ENCODE data around the gene BPIFB2. TPM values are rescaled to one million over a fixed set of nuclear protein-coding genes. Genes with fewer than 3 reads are reported as not detected.

The BPIFB2 gene
- total RNA-seq, 1 donor from 2014 or later, result not detected

GRCh38 chr20:33004141-33004751, 3.3 kb upstream of the BPIFB2 start, which contains the start of gene SUN5:
Gene SUN5 (minus strand): TSS chr20:33004433. CDS start chr20:33004340, 93 bp downstream.
- DNase-seq (ENCODE audit: low spot score in 2 of 2) (no peak), FAIRE-seq (no peak)

- no peak for FAIRE-seq
- DNase-seq (ENCODE audit: low spot score in 2 of 2), result no peak
Observed at GRCh38 chr20:33005132-33005566, 2.4 kb upstream of the BPIFB2 start.

GRCh38 chr20:33005908-33006775, 1.4 kb upstream of the BPIFB2 start:
- DNase-seq (ENCODE audit: low spot score in 2 of 2), result no peak

DNA sequence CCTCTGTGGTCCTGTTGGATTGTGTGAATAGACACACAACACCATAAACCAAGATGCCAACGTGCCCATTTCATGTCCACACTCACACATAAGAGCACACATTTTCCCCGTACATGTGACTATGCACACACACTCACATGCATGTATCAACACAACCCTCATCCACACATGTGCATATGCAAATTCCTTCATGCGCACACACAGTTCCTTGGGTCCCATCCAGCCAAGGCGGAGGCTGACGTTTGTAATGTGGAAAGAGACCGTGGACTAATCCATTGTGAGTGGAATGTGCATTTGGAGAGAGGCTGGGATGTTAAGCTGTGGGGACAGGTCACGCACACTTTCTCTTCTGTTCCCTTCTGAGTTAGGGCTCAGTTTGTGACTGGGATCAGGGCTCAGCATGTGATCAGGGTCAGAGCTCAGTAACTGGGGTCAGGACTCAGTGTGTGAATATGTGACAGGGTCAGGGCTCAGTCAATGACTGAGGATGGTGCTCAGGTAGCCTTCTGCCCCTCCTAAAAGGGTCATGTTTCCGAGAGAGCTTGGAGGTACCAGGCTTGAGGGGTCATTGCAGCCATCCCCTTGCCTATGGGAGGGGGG, 628 bp upstream of the BPIFB2 start:
- FAIRE-seq (no peak), DNase-seq (ENCODE audit: low spot score in 2 of 2) (no peak)

More at GRCh38 chr20:33005908-33006775, 1.4 kb upstream of the BPIFB2 start:
- no peak for FAIRE-seq

- DNase-seq (ENCODE audit: low spot score in 2 of 2) (no peak), FAIRE-seq (no peak)
Observed at GRCh38 chr20:33008336-33009213, 1.1 kb downstream of the BPIFB2 start.

GRCh38 chr20:33009214-33010132, 2.0 kb downstream of the BPIFB2 start:
- FAIRE-seq (no peak), DNase-seq (ENCODE audit: low spot score in 2 of 2) (no peak)

- FAIRE-seq (no peak), DNase-seq (ENCODE audit: low spot score in 2 of 2) (no peak)
Observed at GRCh38 chr20:33010133-33010504, 2.6 kb downstream of the BPIFB2 start.

DNA sequence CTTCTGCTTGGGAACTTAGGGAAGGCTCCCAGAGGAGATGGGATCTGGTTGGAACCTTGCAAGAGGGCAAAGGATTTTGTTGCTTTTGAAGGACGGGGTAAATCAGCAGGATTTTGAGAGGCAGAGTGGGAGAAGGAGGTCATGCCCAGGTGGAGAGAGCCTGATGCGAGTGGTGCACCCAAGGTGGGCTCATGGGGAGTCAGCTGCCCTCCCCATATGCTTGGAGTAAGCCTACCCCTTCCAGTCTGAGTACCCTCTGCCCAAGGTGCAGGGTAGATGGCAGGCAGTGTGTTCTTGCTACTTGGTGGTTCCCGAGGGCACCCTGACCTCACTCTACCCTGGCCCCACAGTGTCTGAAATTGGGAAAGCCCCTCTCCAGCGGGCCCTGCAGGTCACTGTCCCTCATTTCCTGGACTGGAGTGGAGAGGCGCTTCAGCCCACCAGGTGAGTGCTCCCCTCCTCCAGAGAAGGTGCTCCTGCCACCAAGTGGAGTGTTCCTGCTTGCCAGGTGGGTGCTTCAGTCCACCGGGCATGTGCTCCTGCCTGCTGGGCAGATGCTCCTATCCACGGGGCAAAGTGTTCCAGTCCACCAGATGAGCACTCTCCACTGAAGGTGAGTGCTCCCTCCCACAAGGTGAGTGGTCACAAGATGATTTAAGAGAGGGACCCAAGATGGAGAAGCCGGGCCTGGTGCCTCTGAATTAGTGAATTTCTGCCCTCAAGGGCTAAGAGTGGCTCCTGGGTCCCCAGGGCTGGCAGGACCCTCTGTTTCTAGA, 3.4 kb downstream of the BPIFB2 start:
- FAIRE-seq (no peak), DNase-seq (ENCODE audit: low spot score in 2 of 2) (no peak)

GRCh38 chr20:33012327-33013189, 5.1 kb downstream of the BPIFB2 start:
- no peak for FAIRE-seq
- DNase-seq (ENCODE audit: low spot score in 2 of 2), result no peak

DNA sequence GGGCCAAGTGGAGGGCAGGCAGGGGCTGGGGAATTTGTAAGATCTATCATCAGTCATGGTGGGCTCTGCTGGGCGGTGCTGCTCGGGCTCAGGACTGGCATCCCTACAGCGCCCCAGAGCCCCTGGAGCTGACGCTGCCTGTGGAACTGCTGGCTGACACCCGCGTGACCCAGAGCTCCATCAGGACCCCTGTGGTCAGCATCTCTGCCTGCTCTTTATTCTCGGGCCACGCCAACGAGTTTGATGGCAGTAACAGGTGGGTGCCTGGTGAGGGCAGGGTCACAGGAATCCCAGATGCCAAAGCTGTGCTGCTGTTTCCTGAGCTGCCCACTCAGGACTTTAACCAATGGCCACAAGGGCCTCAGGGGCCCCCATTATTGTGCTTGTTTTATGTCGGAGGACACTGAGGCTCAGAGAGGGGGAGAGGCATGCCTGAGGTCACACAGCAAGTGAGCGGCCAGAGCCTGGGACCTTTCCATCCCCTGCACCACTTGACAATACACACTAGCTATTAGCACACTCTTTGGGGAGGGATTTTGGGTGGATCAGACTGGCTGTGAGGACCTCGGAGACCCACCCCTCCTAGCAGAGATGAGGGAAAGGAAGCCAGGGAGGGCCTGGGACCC, 6.3 kb downstream of the BPIFB2 start:
- no peak for DNase-seq (ENCODE audit: low spot score in 2 of 2)
- FAIRE-seq, result no peak

GRCh38 chr20:33014336-33015113, 7.0 kb downstream of the BPIFB2 start:
- no peak for DNase-seq (ENCODE audit: low spot score in 2 of 2)

GRCh38 chr20:33015114-33015484, 7.6 kb downstream of the BPIFB2 start:
- no peak for FAIRE-seq
- DNase-seq (ENCODE audit: low spot score in 2 of 2), result no peak

More at GRCh38 chr20:33014336-33015113, 7.0 kb downstream of the BPIFB2 start:
- FAIRE-seq, result no peak

DNA sequence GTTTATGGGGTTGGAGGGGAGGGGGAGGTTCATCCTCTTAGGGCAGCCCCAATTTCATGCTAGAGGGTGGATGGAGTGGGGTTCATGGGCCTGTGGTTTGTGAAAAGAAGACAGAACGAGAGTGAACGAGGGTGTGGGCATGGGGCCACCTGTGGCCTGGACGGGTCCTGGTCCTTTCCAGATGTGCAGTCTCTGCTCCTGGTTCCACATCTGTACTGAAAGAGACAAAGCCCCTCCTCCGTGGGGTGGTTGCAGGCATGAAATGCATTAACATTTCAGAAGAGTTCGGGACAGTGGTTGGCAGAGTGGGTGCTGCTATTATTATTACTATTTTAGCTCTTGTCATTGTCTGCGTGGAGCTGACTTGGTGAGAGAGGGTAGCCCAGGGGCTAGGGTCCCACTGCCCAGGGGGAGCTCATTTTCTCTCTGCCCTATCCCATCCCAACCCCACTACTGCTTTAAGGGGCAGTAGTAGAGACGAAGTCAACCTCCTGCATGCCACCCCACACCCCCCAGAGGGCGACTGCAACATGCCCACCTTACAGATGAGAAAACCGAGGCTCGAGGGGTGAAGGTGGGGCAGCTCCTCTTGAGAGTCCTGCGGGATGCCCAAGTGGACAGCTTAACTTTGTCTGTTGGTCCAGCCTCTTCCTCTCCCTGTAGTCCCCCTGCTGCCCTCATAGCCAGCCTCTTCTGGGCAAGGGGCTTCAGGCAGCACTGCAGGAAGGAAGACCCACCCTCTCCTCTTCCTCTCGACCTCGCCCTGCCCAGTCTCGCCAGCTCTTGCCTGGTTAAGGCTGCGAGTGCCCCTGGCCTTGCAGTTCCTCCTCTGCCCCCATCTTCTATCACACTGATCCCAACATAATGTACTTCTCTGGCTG, 8.4 kb downstream of the BPIFB2 start:
- no peak for DNase-seq (ENCODE audit: low spot score in 2 of 2)
- no peak for FAIRE-seq

GRCh38 chr20:33016581-33017109, 9.1 kb downstream of the BPIFB2 start:
- no peak for FAIRE-seq
- no peak for DNase-seq (ENCODE audit: low spot score in 2 of 2)

DNA sequence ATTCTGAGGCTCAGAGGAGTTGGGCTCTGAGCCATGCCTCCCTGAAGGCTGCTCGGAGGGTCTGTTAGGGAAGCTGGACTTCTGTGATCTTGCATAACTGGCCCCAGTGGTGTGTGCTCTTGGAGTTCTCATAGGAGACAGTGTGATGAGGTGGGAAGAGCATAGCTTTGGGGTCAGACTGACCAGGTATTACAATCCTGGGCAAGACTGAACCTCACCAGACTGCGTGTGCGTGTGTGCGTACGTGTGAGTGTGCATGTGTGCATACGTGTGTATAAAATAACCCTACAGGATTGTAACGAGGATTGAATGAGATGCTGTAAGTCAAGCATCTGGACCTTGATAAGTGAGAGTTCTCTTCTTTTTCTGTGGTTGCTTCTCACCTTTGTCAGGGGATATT, 10.0 kb downstream of the BPIFB2 start:
- DNase-seq (ENCODE audit: low spot score in 2 of 2) (no peak), FAIRE-seq (no peak)

Data from frontal cortex (tissue), 4 donors.